GM12878 (cell line): ENCODE results near the gene PROZ. TPM values are rescaled to one million over a fixed set of nuclear protein-coding genes. Genes with fewer than 3 reads are reported as not detected.
"Not testable (repeated sequence)": the region's sequence is repeated elsewhere in the genome, so short reads cannot be mapped to it uniquely, and the experiment has no call there.

ENCODE experiments used
- ATAC-seq: fragments of 200-7000 bp; cut with Tn5 transposase; 3 replicates; pipeline ENCODE4 v1.9.1; 2020; ENCODE audit warnings: mild to moderate bottlenecking, moderate library complexity
- BruUV-seq: library from RNA; stranded (reverse); fragments of 400-500 nt; replicated peaks from 2 replicates; lab custom pipeline; 2021; lab: Mats Ljungman, UMichigan
- CTCF ChIA-PET: fragments of 300-600 bp; sonication (Branson Sonifier 250); formaldehyde crosslinking; extraction: SDS; loops from one replicate; lab custom pipeline; 2021; ENCODE audit warnings: inconsistent platforms; lab: Yijun Ruan, JAX
- POLR2A ChIA-PET: fragments of 350-600 bp; formaldehyde crosslinking; extraction: SDS; loops from one replicate; lab custom pipeline; 2021; ENCODE audit warnings: inconsistent platforms; lab: Charles Lee
- RAD21 ChIA-PET: fragments of 300-600 bp; sonication (Branson Sonifier 250); formaldehyde crosslinking; loops from one replicate; lab custom pipeline; 2023; ENCODE audit warnings: antibody characterized with exemption; ENCODE audit not compliant: unreplicated experiment; lab: Charles Lee
- SMC1A ChIA-PET: fragments of 300-600 bp; sonication (Branson Sonifier 250); formaldehyde crosslinking; loops from one replicate; lab custom pipeline; 2023; ENCODE audit not compliant: unreplicated experiment, uncharacterized antibody; lab: Charles Lee
- DNase-seq: peaks from one replicate; pipeline ENCODE4 v3.0.0-alpha.2; 2011; ENCODE audit warnings: low read depth, low spot score
- FAIRE-seq: peaks from 3 replicates; lab custom pipeline; 2011; peaks lifted over from hg19 to GRCh38; lab: Jason Lieb, UNC
- H2AFZ ChIP-seq: 2 replicates; pipeline ENCODE4 v1.6.0; 2011; ENCODE audit warnings: low read depth, low read length, control low read depth; ENCODE audit not compliant: control insufficient read depth
- H3K27ac ChIP-seq: 2 replicates; pipeline ENCODE4 v1.5.1; 2011; ENCODE audit warnings: control low read depth; ENCODE audit not compliant: control insufficient read depth, insufficient read depth
- H3K27me3 ChIP-seq, 2 experiments: replicated peaks in 1 of 2; 2 replicates each; pipeline versions ENCODE4 v1.6.0 to v1.6.1; 2011; ENCODE audit warnings: low read length in 1 of 2; ENCODE audit not compliant: control insufficient read depth in 2 of 2, insufficient read depth in 2 of 2
- H3K36me3 ChIP-seq, 2 experiments: 2 replicates each; pipeline ENCODE4 v1.5.1; 2011; ENCODE audit warnings: low read length in 1 of 2; ENCODE audit not compliant: control insufficient read depth in 2 of 2, insufficient read depth in 2 of 2
- H3K4me1 ChIP-seq: 2 replicates; pipeline ENCODE4 v1.6.1; 2011; ENCODE audit warnings: mild to moderate bottlenecking, low read length, moderate library complexity, mixed read lengths; ENCODE audit not compliant: control insufficient read depth, insufficient read depth
- H3K4me2 ChIP-seq: 2 replicates; pipeline ENCODE4 v1.6.0; 2011; ENCODE audit warnings: control low read depth; ENCODE audit not compliant: control insufficient read depth, insufficient read depth
- H3K4me3 ChIP-seq: fragments of 200-600 bp; sonication (generic); 2 replicates; pipeline ENCODE4 v1.5.1; 2016
- H3K79me2 ChIP-seq: 2 replicates; pipeline ENCODE4 v1.6.0; 2011; ENCODE audit warnings: low read length; ENCODE audit not compliant: control insufficient read depth, insufficient read depth
- H3K9ac ChIP-seq: 2 replicates; pipeline ENCODE4 v1.8.0; 2011; ENCODE audit warnings: low read length, control low read depth, mixed read lengths; ENCODE audit not compliant: control insufficient read depth, insufficient read depth
- H3K9me3 ChIP-seq: replicated peaks from 3 replicates; pipeline ENCODE4 v1.5.1; 2011; ENCODE audit warnings: mild to moderate bottlenecking, low read length; ENCODE audit not compliant: control insufficient read depth, insufficient read depth
- H4K20me1 ChIP-seq: 2 replicates; pipeline ENCODE4 v1.6.0; 2011; ENCODE audit not compliant: control insufficient read depth, insufficient read depth
- WGBS: methylation state at CpG from one replicate; pipeline ENCODE4 v1.1.6; 2016; ENCODE audit warnings: low lambda C conversion rate; ENCODE audit not compliant: insufficient replicate concordance, insufficient coverage; ENCODE audit errors: missing lambda C conversion rate; 5-methylcytosine and 5-hydroxymethylcytosine counted together
- in situ Hi-C: fragments of 300-500 bp; cut with MboI; formaldehyde crosslinking; loops from 9 replicates; pipeline ENCODE4 v1.14.3; 2018; ENCODE audit warnings: mixed read lengths
- intact Hi-C: fragments of 100-400 bp; cut with micrococcal nuclease; formaldehyde crosslinking; loops from one replicate; pipeline ENCODE4 v1.14.2; 2022; ENCODE audit not compliant: unreplicated experiment
- polyA plus RNA-seq, 11 experiments: library from polyadenylated mRNA; depleted of rRNA in 4 of 11; unstranded in 6 of 11; stranded (reverse) in 5 of 11; fragments of >200 nt; fragmentation: Nextera tagmentation in 4 of 11; fragmentation: Illumina TruSeq in 1 of 11; extraction: Ambion mirVana in 4 of 11; extraction: Trizol in 1 of 11; gene quantifications; 1 replicate in 1 of 11; 2 replicates in 10 of 11; pipeline versions ENCODE4 v1.2.1 to v1.2.3, GENCODE V29; 2011 to 2016; ENCODE audit warnings: inconsistent platforms in 2 of 11, missing spikeins in 2 of 11, low read depth in 1 of 11
- total RNA-seq, 4 experiments: library from RNA; depleted of rRNA in 3 of 4; stranded (reverse); fragments of >200 nt in 3 of 4; fragmentation: Illumina TruSeq in 1 of 4; extraction: Trizol in 1 of 4; gene quantifications; 2 replicates each; pipeline versions ENCODE4 v1.2.1 to v1.2.3, GENCODE V29; 2013 to 2021

PROZ gene
- total and polyA plus RNA-seq, 10 of the 15 experiments (the other 5 are each of a cell fraction or from before 2014, with no cell fraction given): 0.07 to 0.24 (median 0.21) TPM; not detected in 7

GRCh38 chr13:113111821-113112220 lies 46.6 kb upstream of the PROZ start:
- H3K27ac ChIP-seq, intact Hi-C loops, RAD21 ChIA-PET, H3K9me3 ChIP-seq, H3K27me3 ChIP-seq, DNase-seq, POLR2A ChIA-PET, SMC1A ChIA-PET, CTCF ChIA-PET, H3K4me3 ChIP-seq, BruUV-seq, H3K4me1 ChIP-seq, H3K4me2 ChIP-seq, H3K79me2 ChIP-seq, H2AFZ ChIP-seq, in situ Hi-C loops, FAIRE-seq, H3K9ac ChIP-seq, ATAC-seq, H3K36me3 ChIP-seq, H4K20me1 ChIP-seq: not testable (repeated sequence)
- 28% methylated on average over 5 of the region's 5 CpGs for WGBS

- H3K9ac ChIP-seq, H3K27me3 ChIP-seq, H3K36me3 ChIP-seq, CTCF ChIA-PET, H3K4me1 ChIP-seq, H3K9me3 ChIP-seq, ATAC-seq, H3K4me2 ChIP-seq, H2AFZ ChIP-seq, intact Hi-C loops, BruUV-seq, in situ Hi-C loops, H3K4me3 ChIP-seq, SMC1A ChIA-PET, H4K20me1 ChIP-seq, RAD21 ChIA-PET, H3K79me2 ChIP-seq, DNase-seq, FAIRE-seq, H3K27ac ChIP-seq, POLR2A ChIA-PET: not testable (repeated sequence)
- 0% methylated on average over 1 of the region's 1 CpG for WGBS
Measured at GRCh38 chr13:113112475-113112874, 46.0 kb upstream of the PROZ start.
